ENCODE measurements around the gene ACSS3. TPM values are rescaled to one million over a fixed set of nuclear protein-coding genes. Genes with fewer than 3 reads are reported as not detected.

Gene ACSS3
- total RNA-seq, 1 donor: 22.4 TPM

DNA sequence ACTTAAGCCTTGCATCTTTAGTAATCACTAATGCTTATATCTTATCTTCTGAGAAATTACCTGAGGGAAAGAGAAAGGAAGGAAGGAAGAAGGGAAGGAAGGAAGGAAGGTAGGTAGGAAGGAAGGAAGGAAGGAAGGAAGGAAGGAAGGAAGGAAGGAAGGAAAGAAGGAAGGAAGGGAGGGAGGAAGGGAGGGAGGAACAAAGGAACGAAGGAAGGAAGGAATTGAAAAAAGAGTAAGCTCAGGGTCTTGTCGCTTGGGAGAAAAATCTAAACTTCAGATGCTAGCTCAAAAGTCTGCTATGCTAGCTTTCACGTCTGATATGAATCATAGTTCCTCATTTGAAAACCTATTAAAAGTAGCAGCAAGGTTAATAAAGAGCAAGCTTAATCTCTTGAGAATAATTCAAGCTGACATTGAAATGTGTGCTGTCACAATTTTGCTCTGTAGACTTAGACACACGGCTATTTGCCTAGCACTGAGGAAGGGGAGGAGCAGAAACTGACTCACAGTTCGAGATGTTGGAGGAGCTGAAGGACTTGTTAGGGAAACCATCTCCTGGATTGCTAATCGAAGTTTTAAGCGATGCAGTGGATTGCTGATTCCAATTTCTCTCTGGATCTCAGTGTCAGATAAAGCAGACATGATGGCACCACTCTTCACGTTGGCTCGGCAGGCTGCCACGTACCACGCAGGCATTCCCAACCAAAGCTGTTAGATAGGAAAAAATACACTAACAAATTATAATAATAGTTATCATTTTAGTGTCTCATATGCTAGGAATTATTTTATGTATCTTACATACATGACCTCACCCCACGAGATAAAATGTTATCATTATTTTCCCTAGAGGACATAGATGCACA lies 216.7 kb downstream of the ACSS3 start:
- Histone ChIP-seq H3K4me2 (ENCODE audit: insufficient read depth, low read length) (no peak overlapping the region), H3K36me3 (ENCODE audit: insufficient read depth, low read length) (no peaks in the 10 kb centered on the region), H3K27ac (ENCODE audit: low read depth, low read length) (no peak overlapping the region), H3K9me3 (ENCODE audit: low read depth, low read length) (no peaks in the 10 kb centered on the region), H2AFZ (ENCODE audit: low read length) (peak overlapping the region; percentile 30), H3K4me3 (ENCODE audit: insufficient read depth, low read length) (no peak overlapping the region), H3K4me1 (ENCODE audit: insufficient read depth, low read length) (no peaks in the 10 kb centered on the region), H3K27me3 (ENCODE audit: insufficient read depth, low read length) (no peaks in the 10 kb centered on the region), H3K79me2 (ENCODE audit: insufficient read depth, low read length) (no peaks in the 10 kb centered on the region), H4K20me1 (ENCODE audit: insufficient read depth, low read length) (no peaks in the 10 kb centered on the region)
- TF ChIP-seq, protein P1, sequence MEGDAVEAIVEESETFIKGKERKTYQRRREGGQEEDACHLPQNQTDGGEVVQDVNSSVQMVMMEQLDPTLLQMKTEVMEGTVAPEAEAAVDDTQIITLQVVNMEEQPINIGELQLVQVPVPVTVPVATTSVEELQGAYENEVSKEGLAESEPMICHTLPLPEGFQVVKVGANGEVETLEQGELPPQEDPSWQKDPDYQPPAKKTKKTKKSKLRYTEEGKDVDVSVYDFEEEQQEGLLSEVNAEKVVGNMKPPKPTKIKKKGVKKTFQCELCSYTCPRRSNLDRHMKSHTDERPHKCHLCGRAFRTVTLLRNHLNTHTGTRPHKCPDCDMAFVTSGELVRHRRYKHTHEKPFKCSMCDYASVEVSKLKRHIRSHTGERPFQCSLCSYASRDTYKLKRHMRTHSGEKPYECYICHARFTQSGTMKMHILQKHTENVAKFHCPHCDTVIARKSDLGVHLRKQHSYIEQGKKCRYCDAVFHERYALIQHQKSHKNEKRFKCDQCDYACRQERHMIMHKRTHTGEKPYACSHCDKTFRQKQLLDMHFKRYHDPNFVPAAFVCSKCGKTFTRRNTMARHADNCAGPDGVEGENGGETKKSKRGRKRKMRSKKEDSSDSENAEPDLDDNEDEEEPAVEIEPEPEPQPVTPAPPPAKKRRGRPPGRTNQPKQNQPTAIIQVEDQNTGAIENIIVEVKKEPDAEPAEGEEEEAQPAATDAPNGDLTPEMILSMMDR (IDR thresholded peaks at IDR 0.05; ENCODE audit: extremely low read depth, low read depth, low read length): no peak
- DNase-seq (ENCODE audit: insufficient read length, low spot score, missing footprints): no peak

DNA sequence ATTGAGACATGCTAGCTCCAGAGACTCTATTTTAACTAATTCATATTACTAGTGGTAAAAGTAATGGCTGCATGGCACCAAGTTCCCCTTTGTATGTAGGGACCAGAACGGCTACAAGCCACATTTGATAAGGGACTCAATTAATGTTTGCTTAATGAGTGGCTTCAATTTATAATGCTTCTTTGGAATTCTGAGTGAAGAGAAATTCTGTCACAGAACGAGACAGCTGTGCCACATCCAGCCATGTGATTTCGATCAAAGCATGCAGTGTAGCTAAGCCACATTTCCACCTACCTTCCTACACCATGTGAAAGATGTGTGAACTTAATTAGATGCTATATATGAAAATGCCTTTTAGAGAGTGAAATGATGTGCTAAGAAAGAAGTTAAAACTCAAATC lies 217.4 kb downstream of the ACSS3 start:
- no peaks in the 10 kb centered on the region for H3K4me1 ChIP-seq (ENCODE audit: insufficient read depth, low read length)
- H3K9me3 ChIP-seq (ENCODE audit: low read depth, low read length): no peaks in the 10 kb centered on the region
- H2AFZ ChIP-seq (ENCODE audit: low read length): no peak overlapping the region
- no peak for DNase-seq (ENCODE audit: insufficient read length, low spot score, missing footprints)
- H4K20me1 ChIP-seq (ENCODE audit: insufficient read depth, low read length): no peaks in the 10 kb centered on the region
- no peaks in the 10 kb centered on the region for H3K27me3 ChIP-seq (ENCODE audit: insufficient read depth, low read length)
- TF ChIP-seq, protein P1 (IDR thresholded peaks at IDR 0.05; ENCODE audit: extremely low read depth, low read depth, low read length): no peak
- no peaks in the 10 kb centered on the region for H3K79me2 ChIP-seq (ENCODE audit: insufficient read depth, low read length)
- no peak overlapping the region for H3K27ac ChIP-seq (ENCODE audit: low read depth, low read length)
- H3K4me3 ChIP-seq (ENCODE audit: insufficient read depth, low read length): no peak overlapping the region
- H3K4me2 ChIP-seq (ENCODE audit: insufficient read depth, low read length): no peak overlapping the region
- no peaks in the 10 kb centered on the region for H3K36me3 ChIP-seq (ENCODE audit: insufficient read depth, low read length)

DNA sequence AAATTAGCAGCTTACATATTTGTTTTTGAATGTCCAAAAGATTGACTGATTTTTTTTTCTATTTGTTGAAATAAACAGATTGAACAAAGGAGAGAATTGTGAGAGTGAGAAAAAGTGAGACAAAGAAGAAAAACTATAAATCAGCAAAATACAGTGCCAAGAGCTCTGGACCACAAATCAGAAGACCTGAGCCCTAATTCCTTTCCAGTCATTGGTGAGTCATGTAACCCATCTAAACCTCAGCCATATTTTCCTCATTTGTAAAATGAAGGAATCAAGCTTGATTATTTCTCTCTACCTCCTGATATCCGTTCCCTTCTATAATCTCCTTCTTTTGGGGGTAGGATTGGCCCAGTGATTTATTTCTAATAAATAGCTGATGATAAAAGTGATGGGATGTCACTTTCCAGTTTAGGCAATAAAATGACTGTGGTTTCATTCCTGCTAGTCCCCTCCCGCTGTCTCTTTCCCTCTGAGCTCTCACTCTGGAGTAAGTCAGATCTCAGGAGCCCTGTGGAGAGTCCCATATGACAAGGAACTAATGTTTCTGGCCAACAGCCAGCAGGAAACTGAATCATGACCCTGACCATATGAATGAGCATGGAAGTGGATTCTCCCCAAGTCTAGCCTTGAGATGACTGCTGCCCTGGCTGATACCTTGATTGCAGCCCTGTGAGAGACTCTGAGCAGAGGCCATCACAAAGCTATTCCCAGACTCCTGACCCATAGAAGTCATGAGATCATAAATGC lies 218.9 kb downstream of the ACSS3 start:
- DNase-seq (ENCODE audit: insufficient read length, low spot score, missing footprints): peak; percentile 2

More for the DNA sequence above, 218.9 kb downstream of the ACSS3 start:
- no peaks in the 10 kb centered on the region for H3K79me2 ChIP-seq (ENCODE audit: insufficient read depth, low read length)
- H2AFZ ChIP-seq (ENCODE audit: low read length): no peak overlapping the region
- TF ChIP-seq, protein P1 (IDR thresholded peaks at IDR 0.05; ENCODE audit: extremely low read depth, low read depth, low read length): no peak
- no peaks in the 10 kb centered on the region for H3K27me3 ChIP-seq (ENCODE audit: insufficient read depth, low read length)
- H4K20me1 ChIP-seq (ENCODE audit: insufficient read depth, low read length): no peaks in the 10 kb centered on the region
- H3K27ac ChIP-seq (ENCODE audit: low read depth, low read length): no peak overlapping the region
- no peak overlapping the region for H3K4me3 ChIP-seq (ENCODE audit: insufficient read depth, low read length)
- no peaks in the 10 kb centered on the region for H3K4me1 ChIP-seq (ENCODE audit: insufficient read depth, low read length)
- no peak overlapping the region for H3K4me2 ChIP-seq (ENCODE audit: insufficient read depth, low read length)
- H3K36me3 ChIP-seq (ENCODE audit: insufficient read depth, low read length): no peaks in the 10 kb centered on the region
- no peaks in the 10 kb centered on the region for H3K9me3 ChIP-seq (ENCODE audit: low read depth, low read length)

Data from osteoblast (primary cell).